OCI-LY1 (cell line): ENCODE measurements around the gene BEND3.

Experiments used
- CTCF ChIP-seq: fragments of 200-600 bp; sonication (generic), shearing (Covaris generic); IDR thresholded peaks from 2 replicates; pipeline ENCODE4 v1.5.1; 2017; ENCODE audit warnings: mild to moderate bottlenecking, antibody characterized with exemption, low read length, moderate library complexity, mixed read lengths
- EZH2 ChIP-seq: fragments of 200-600 bp; sonication (generic), shearing (Covaris generic); IDR thresholded peaks from 2 replicates; pipeline ENCODE4 v1.8.0; 2017; ENCODE audit warnings: borderline replicate concordance, mixed run types, mild to moderate bottlenecking, antibody characterized with exemption, low read length, moderate library complexity, mixed read lengths

DNA sequence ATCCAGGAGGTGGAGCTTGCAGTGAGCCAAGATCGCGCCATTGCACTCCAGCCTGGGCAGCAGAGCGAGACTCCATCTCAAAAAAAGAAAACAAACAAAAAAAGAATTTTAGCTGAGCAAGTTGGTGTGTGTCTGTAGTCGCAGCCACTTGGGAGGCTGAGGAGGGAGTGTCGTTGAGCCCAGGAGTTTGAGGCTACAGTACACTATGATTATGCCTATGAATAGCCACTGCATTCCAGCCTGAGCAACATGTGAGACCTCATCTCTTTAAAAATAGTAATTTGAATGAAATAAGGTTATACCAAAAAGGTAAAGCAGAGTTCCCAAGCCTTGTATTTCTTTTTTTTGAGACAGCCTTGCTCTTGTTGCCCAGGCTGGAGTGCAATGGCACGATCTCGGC is 67.5 kb downstream of the BEND3 start:
- TF ChIP-seq CTCF (no peak), EZH2 (no peak)
